OCI-LY3 (cell line): Measurements from ENCODE around the gene ANO4.

Source experiments
- CTCF ChIP-seq: fragments of 200-600, 300-600 bp; sonication (generic); IDR thresholded peaks from 2 replicates; pipeline ENCODE4 v1.5.1; 2014; ENCODE audit warnings: antibody characterized with exemption, low read length, low read depth
- EZH2phosphoT487 ChIP-seq: fragments of 200-600 bp; shearing (Covaris generic); IDR thresholded peaks from 2 replicates; pipeline ENCODE4 v1.6.1; 2018; ENCODE audit warnings: antibody characterized with exemption, mixed run types, low read depth

GRCh38 chr12:100953217-100953616, 158.6 kb downstream of the ANO4 start:
- no peak for TF ChIP-seq CTCF
- TF ChIP-seq EZH2phosphoT487: no peak
